H54 (cell line): ENCODE measurements around the gene HEATR5B.
A peak's percentile ranks its signal among the peaks of the same experiment; 100 is the strongest.

Source experiments
- DNase-seq: peaks from one replicate; pipeline ENCODE4 v3.0.0; 2011; ENCODE audit warnings: low spot score, mixed read lengths; ENCODE audit not compliant: insufficient read length
- FAIRE-seq: peaks from 3 replicates; lab custom pipeline; 2011; peaks lifted over from hg19 to GRCh38; lab: Jason Lieb, UNC
- POLR2A ChIP-seq: IDR thresholded peaks from 2 replicates; pipeline ENCODE4 v1.6.1; 2011; ENCODE audit warnings: low read depth, mild to moderate bottlenecking, low read length

HEATR5B gene

GRCh38 chr2:37096568-37096967, 12.4 kb upstream of the HEATR5B start:
- TF ChIP-seq POLR2A = no peak
- no peak for DNase-seq
- FAIRE-seq = no peak

DNA sequence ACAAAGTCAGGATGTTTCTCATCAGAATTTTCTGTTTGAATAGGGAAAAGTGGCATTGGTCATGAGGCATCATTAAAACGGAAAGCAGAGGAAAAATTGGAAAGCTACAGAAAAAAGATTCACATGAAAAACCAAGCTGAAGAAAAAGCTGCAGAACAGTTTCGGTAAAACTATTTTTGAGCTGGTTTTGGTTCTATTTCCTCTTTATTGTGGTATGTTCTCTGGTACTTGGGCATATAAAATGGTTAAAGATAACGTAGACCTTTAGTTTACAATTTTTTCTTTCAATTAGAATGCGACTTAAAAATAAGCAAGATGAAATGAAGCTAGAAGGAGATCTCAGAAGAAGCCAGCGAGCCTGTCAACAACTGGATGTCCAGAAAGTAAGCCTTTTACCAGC, 7.7 kb upstream of the HEATR5B start:
- no peak for TF ChIP-seq POLR2A
- DNase-seq = no peak
- no peak for FAIRE-seq

GRCh38 chr2:37090019-37090477, 5.9 kb upstream of the HEATR5B start:
- FAIRE-seq (no peak), DNase-seq (no peak)
- no peak for TF ChIP-seq POLR2A

DNA sequence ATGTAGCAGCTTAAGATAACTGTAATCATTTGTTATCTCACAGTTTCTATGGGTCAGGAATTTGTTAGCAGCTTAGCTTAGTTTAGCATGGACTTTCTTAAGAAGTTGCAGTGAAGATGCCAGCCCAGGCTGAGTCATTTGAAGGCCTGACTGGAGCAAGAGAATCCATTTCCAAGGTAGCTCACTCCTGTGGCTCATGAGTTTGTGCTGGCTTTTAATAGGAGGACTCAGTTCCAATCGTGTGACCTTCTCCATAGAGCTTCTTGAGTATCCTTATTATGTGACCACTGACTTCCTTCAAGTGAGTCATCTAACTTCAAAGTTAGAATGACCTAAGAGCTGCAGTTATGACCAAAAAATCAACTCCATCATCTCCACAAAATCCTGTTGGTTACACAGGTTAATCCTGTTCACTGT, 1.6 kb upstream of the HEATR5B start:
- DNase-seq (peak; percentile 11), FAIRE-seq (no peak)
- no peak for TF ChIP-seq POLR2A

DNA sequence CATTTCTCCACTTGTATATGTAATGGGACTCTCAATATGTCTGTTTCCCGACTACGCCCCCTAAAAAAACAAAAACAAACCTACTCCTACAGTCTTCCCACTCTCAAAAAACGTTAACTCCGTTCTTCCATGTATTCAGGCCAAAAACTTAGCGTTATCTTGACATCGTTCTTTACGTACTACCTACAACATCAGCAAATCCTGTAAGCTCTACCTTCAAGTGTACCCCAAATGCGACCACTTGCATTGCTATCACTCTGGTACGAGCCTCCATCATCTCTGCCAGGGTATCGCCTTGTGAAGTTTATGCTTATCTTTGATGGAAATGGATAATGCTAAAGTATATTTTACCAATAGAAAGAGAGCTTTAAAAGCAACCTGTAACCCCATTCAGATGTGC, 625 bp upstream of the HEATR5B start:
- FAIRE-seq (no peak), DNase-seq (no peak)
- TF ChIP-seq POLR2A = no peak

GRCh38 chr2:37080689-37081088, 3.5 kb downstream of the HEATR5B start:
- no peak for DNase-seq
- TF ChIP-seq POLR2A = no peak
- no peak for FAIRE-seq

DNA sequence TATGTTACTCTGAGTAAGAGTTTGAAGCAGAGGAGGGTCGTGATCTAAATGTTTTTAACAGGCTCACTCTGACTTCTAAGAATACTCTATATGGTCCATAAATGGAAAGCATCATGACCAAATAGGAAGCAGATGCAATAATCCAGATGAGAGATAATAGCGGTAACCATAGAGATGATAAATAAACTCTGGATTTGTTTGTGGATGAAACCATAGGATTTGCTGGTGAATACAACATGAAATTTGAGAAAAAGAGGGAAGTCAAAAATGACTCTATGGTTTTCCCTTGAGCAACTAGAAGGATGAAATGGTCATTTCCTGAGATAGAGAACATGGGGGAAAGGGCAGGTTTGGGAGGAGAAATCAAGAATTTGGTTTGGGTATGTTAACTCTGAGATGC, 3.9 kb downstream of the HEATR5B start:
- FAIRE-seq (no peak), DNase-seq (no peak)
- no peak for TF ChIP-seq POLR2A

GRCh38 chr2:37070931-37071330, 13.2 kb downstream of the HEATR5B start:
- TF ChIP-seq POLR2A = no peak
- no peak for DNase-seq
- no peak for FAIRE-seq

DNA sequence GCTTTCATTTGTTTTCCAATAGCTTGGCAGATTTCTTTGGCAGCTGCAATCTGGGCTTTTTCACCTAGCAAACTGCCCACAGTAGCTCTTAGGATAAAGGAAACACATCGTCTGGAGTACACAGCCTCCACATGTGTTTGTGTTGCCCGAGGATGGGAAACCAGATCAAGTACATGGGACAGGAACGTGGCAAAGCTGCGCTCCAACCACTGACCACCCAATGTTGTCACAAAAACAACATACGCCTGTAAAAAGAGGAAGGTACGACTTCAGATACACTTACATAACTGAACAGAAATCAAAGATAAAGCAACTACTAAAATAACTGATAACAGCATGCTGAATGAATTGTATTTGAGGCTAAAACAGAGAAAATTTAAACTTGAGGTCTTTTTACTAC, 15.5 kb downstream of the HEATR5B start:
- no peak for FAIRE-seq
- DNase-seq = no peak
- no peak for TF ChIP-seq POLR2A

- TF ChIP-seq POLR2A = no peak
- no peak for DNase-seq
- no peak for FAIRE-seq
These were observed 22.4 kb downstream of the HEATR5B start for GRCh38 chr2:37061776-37062175.

GRCh38 chr2:37061013-37061711, 23.0 kb downstream of the HEATR5B start:
- DNase-seq = no peak
- FAIRE-seq = no peak
- no peak for TF ChIP-seq POLR2A

DNA sequence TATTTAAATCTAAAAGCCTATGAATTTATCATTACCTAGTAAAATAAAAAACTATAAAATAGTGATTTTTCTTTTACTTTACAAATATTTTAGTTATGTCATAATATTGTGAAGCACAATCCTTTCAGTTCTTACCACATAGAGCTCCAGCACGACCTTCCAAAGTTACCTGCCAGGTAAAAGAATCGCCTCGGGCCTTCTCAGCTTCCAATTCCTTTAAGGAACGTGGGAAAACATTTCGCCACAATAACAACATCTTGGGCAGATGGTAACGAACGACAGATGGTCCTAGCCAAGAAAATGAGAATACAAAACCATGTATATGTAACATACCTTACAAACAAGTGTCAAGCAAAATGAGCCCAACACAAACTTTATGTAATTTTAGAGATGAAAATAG, 23.7 kb downstream of the HEATR5B start:
- no peak for DNase-seq
- TF ChIP-seq POLR2A = no peak
- no peak for FAIRE-seq

DNA sequence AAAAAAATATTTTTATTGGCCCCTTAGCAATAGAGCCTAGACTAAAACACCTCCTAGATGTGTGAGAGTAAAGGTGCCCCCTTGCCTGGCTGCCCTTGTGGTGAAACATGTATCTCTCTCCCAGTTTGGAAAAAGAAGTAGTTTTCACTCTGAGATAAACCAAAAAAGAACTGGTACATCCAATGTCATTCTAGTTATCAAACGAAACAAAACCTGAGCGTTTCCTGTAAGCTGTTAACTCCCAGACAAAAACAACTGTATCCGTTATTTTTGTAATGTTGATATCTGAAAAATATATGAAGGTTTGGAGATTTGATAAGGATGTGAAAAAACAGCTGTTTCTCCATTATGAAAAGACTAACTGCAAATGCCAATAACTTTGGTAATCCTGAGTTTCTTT, 24.3 kb downstream of the HEATR5B start:
- DNase-seq = no peak
- FAIRE-seq = no peak
- TF ChIP-seq POLR2A = no peak

- no peak for DNase-seq
- FAIRE-seq = no peak
- no peak for TF ChIP-seq POLR2A
These were observed 31.4 kb downstream of the HEATR5B start for GRCh38 chr2:37052600-37053332.

DNA sequence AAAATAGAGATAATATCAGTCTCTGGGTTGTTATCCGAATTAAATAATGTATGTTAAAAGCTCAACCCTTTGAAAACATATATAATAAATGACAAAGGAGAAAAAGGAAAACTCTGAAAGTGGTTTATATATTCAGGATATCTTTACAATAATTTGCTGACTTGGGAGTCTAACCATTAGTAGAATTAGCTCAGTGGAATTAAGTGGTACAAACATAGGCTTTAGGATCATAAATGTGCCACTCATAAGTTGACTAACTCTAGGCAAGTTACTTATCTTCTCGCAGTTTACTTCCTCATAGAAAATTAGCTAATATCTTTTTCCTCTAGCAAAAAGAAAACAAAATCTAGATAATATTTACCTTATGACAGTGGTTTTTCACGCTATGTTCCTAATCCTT, 44.6 kb downstream of the HEATR5B start:
- DNase-seq = no peak
- FAIRE-seq = no peak
- TF ChIP-seq POLR2A = no peak

GRCh38 chr2:37037771-37038170, 46.4 kb downstream of the HEATR5B start:
- no peak for DNase-seq
- no peak for FAIRE-seq
- no peak for TF ChIP-seq POLR2A
